Brain microvascular endothelial cell (primary cell): ENCODE data around the gene DLK2.
"Not testable (repeated sequence)": the region's sequence is repeated elsewhere in the genome, so short reads cannot be mapped to it uniquely, and the experiment has no call there.

Source experiments
- DNase-seq: peaks from one replicate; pipeline ENCODE4 v3.0.0-alpha.2; 2020
- H3K27ac ChIP-seq: fragments of 250-450 bp; sonication (Bioruptor Pico); 2 replicates; pipeline ENCODE4 v1.5.1; 2020; ENCODE audit warnings: mild to moderate bottlenecking, moderate library complexity
- H3K27me3 ChIP-seq: fragments of 250-450 bp; sonication (Bioruptor Pico); replicated peaks from 2 replicates; pipeline ENCODE4 v1.5.1; 2020; ENCODE audit warnings: mild to moderate bottlenecking
- H3K36me3 ChIP-seq: fragments of 250-450 bp; sonication (Bioruptor Pico); replicated peaks from 2 replicates; pipeline ENCODE4 v1.5.1; 2020; ENCODE audit warnings: mild to moderate bottlenecking
- H3K4me3 ChIP-seq: 2 replicates; pipeline ENCODE4 v1.5.1; 2011; ENCODE audit warnings: low read depth, mild to moderate bottlenecking, control low read depth, low read length, moderate library complexity
- in situ Hi-C: cut with HindIII; loops from 2 replicates; pipeline ENCODE4 v1.10.0; 2017; ENCODE audit warnings: low sequenced_read_pairs, low pct_ligation_motif_present
- TF ChIP-seq, protein P1 (sequence below): IDR thresholded peaks from 2 replicates; pipeline ENCODE4 v1.5.1; 2011; ENCODE audit warnings: low read depth, mild to moderate bottlenecking, moderate library complexity, low read length, control low read depth, inconsistent platforms; ENCODE audit errors: missing control alignments

The DLK2 gene

GRCh38 chr6:43426928-43427405, 28.4 kb downstream of the DLK2 start:
- peaks cover 2% of the 10 kb centered on the region for H3K36me3 ChIP-seq
- H3K27me3 ChIP-seq = no peaks in the 10 kb centered on the region
- TF ChIP-seq, protein P1, sequence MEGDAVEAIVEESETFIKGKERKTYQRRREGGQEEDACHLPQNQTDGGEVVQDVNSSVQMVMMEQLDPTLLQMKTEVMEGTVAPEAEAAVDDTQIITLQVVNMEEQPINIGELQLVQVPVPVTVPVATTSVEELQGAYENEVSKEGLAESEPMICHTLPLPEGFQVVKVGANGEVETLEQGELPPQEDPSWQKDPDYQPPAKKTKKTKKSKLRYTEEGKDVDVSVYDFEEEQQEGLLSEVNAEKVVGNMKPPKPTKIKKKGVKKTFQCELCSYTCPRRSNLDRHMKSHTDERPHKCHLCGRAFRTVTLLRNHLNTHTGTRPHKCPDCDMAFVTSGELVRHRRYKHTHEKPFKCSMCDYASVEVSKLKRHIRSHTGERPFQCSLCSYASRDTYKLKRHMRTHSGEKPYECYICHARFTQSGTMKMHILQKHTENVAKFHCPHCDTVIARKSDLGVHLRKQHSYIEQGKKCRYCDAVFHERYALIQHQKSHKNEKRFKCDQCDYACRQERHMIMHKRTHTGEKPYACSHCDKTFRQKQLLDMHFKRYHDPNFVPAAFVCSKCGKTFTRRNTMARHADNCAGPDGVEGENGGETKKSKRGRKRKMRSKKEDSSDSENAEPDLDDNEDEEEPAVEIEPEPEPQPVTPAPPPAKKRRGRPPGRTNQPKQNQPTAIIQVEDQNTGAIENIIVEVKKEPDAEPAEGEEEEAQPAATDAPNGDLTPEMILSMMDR = no peak
- in situ Hi-C loops = no loop called here
- DNase-seq = no peak
- H3K27ac ChIP-seq = peak overlapping the region; percentile 75
- H3K4me3 ChIP-seq = peak overlapping the region; percentile 98

GRCh38 chr6:43425083-43425482, 30.3 kb downstream of the DLK2 start:
- H3K27me3 ChIP-seq, in situ Hi-C loops, DNase-seq, H3K4me3 ChIP-seq, H3K27ac ChIP-seq, H3K36me3 ChIP-seq: not testable (repeated sequence)

DNA sequence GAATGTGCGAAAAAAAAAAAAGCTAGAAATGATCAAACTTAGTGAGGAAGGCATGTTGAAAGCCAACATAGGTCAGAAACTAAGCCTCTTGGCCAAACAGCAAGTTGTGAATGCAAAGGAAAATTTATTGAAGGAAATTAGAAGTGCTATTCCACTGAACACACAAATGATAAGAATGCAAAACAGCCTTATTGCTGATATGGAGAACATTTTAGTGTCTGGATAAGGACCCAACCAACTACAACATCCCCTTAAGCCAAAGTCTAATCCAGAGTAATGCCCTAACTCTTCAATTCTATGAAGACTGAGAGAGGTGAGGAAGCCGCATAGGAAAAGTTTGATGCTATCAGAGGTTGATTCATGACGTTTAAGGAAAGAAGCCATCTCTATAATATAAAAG, 33.5 kb downstream of the DLK2 start:
- no peak overlapping the region for H3K27ac ChIP-seq
- no peaks in the 10 kb centered on the region for H3K27me3 ChIP-seq
- DNase-seq = no peak
- TF ChIP-seq, protein P1 = no peak
- no peaks in the 10 kb centered on the region for H3K36me3 ChIP-seq
- H3K4me3 ChIP-seq = no peak overlapping the region
- in situ Hi-C loops = no loop called here

DNA sequence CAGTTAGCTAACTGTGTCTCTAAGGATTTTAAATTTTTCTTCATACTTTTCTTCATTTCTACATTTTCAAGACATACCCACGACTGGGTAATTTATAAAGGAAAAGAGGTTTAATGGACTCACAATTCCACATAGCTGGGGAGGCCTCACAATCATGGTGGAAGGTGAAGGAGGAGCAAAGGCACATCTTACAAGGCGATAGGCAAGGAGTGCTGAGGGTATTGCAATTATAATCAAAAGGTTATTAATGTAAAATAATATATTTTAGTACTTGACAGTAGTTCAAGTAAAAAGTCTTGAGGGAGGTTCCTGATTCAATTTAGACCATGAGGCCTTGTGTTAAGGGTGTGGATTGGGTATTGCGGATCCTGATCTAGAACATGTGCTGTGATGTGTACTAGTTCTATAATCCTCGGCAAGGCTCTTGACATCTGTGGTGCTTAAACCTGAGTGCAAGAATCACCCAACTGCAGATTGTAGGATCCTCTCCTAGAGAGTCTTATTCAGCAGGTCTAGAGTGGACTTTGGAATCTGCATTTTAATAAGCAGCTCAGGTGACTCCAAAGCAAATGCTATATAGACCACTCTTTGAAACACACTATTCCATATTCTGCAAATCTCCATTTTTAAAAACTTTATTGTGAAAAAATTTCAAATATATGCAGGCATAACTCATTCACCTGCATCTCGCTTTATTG, 35.2 kb downstream of the DLK2 start:
- Histone ChIP-seq H3K4me3 (no peak overlapping the region), H3K27ac (no peak overlapping the region), H3K36me3 (no peaks in the 10 kb centered on the region), H3K27me3 (no peaks in the 10 kb centered on the region)
- DNase-seq = no peak
- TF ChIP-seq, protein P1 = no peak
- in situ Hi-C loops = no loop called here

- no peak for DNase-seq
- TF ChIP-seq, protein P1 = no peak
- H3K4me3 ChIP-seq = no peak overlapping the region
- H3K36me3 ChIP-seq = no peaks in the 10 kb centered on the region
- in situ Hi-C loops = no loop called here
- H3K27ac ChIP-seq = no peak overlapping the region
- no peaks in the 10 kb centered on the region for H3K27me3 ChIP-seq
These were observed 38.4 kb downstream of the DLK2 start for GRCh38 chr6:43416935-43417334.

- DNase-seq, H3K4me3 ChIP-seq, H3K36me3 ChIP-seq, H3K27me3 ChIP-seq, H3K27ac ChIP-seq, in situ Hi-C loops: not testable (repeated sequence)
These were observed 40.1 kb downstream of the DLK2 start for GRCh38 chr6:43415275-43415674.

GRCh38 chr6:43413002-43413401, 42.3 kb downstream of the DLK2 start:
- TF ChIP-seq, protein P1 = no peak
- H3K4me3 ChIP-seq = no peak overlapping the region

More at GRCh38 chr6:43413002-43413401, 42.3 kb downstream of the DLK2 start:
- H3K27ac ChIP-seq = no peak overlapping the region
- in situ Hi-C loops = no loop called here
- no peaks in the 10 kb centered on the region for H3K27me3 ChIP-seq
- no peaks in the 10 kb centered on the region for H3K36me3 ChIP-seq
- DNase-seq = no peak
